Colonic mucosa (tissue), 4 donors: ENCODE results near the gene CD82. TPM values are rescaled to one million over a fixed set of nuclear protein-coding genes. Genes with fewer than 3 reads are reported as not detected.

ENCODE experiments used
- DNase-seq: peaks from one replicate; pipeline ENCODE4 v3.0.0-alpha.2; 2020
- H3K27ac ChIP-seq: fragments of 200-600 bp; one replicate; pipeline ENCODE4 v1.8.0; 2021
- H3K27me3 ChIP-seq: fragments of 200-600 bp; one replicate; pipeline ENCODE4 v1.8.0; 2021
- H3K36me3 ChIP-seq: fragments of 200-600 bp; one replicate; pipeline ENCODE4 v1.8.0; 2021
- H3K4me1 ChIP-seq: fragments of 200-600 bp; one replicate; pipeline ENCODE4 v1.8.0; 2021; ENCODE audit warnings: mild to moderate bottlenecking
- H3K4me3 ChIP-seq: fragments of 200-600 bp; one replicate; pipeline ENCODE4 v1.8.0; 2021
- H3K9ac ChIP-seq, 2 donors: one replicate each; pipeline ENCODE4 v1.7.0; 2013; ENCODE audit warnings: control low read depth in 2 of 2, low read depth in 2 of 2, low read length in 2 of 2
- H3K9me3 ChIP-seq: fragments of 200-600 bp; one replicate; pipeline ENCODE4 v1.8.0; 2021
- intact Hi-C: fragments of 100-400 bp; cut with DNase I; formaldehyde crosslinking; loops from one replicate; pipeline ENCODE4 v1.14.1; 2022
- total RNA-seq, 2 donors: library from RNA; stranded (reverse); fragmentation: NEBNext Ultra II Directional in 1 of 2; extraction: Animal tissue kit (Norgen Biotek cat#: 25700) in 1 of 2; gene quantifications; one replicate each; pipeline ENCODE4 v1.2.1, GENCODE V29; 2021
- TF ChIP-seq, protein P1 (sequence below): fragments of 200-600 bp; IDR thresholded peaks from one replicate; pipeline ENCODE4 v1.8.0; 2022; ENCODE audit warnings: antibody characterized with exemption, mild to moderate bottlenecking
- donor health status: healthy.
- donor health status: DM: no; HTN: no; CAD: no.
- donor health status: DM: no; HTN: no; CAD: no.

The CD82 gene
- total RNA-seq, 2 donors from 2014 or later: 36.2 to 41.6 TPM

DNA sequence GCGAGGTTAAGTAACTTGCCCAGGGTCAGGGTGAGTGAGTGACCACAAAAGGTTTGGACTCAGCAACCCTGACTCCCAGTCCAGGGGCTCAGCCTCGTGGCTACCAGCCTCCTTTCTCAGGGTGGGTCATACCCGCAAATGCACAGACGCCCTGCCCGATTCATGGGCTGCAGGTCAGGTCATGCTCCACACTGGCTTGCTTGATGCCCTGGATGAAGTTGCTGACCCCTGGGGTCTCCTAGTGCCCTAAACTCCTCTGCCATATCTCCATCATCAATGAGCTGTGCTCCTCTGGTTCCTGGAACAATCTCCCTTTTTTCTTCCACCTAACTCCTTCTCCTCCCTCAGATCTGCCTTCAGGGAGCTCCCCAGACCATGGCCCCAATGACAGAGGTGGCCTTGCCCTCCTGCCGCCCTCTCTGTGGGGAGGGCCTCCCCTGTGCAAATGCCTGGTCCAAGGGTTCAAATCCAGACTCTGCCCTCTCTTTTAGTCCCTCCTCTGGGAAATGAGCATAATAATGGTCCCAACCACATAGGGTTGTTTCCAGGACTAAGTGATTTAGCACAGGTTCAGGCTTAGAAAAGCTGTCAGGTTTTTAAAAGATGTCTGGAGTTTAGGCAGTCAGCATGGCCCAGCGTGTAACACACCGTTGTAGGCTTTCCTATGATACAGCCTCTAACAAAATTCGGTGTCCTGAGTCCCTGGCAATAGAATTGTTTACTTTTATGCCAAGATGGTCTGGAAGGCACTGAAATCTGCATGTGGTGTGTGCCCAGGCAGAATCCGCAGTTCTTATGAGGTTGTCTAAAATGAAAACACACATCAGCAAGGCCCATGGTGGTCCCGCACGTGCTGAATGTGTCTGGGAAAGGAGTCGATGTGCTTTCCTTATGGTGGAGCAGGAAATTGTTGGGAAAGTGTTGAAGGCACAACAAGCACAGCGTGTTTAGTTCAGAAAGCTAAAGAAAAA lies 63.6 kb downstream of the CD82 start:
- Histone ChIP-seq H3K9me3 (no peaks in the 10 kb centered on the region), H3K27ac (no peak overlapping the region), H3K4me1 (no peaks in the 10 kb centered on the region), H3K36me3 (no peaks in the 10 kb centered on the region), H3K9ac (no peak overlapping the region), H3K4me3 (no peak overlapping the region), H3K27me3 (no peaks in the 10 kb centered on the region)
- no peak for DNase-seq
- TF ChIP-seq, protein P1, sequence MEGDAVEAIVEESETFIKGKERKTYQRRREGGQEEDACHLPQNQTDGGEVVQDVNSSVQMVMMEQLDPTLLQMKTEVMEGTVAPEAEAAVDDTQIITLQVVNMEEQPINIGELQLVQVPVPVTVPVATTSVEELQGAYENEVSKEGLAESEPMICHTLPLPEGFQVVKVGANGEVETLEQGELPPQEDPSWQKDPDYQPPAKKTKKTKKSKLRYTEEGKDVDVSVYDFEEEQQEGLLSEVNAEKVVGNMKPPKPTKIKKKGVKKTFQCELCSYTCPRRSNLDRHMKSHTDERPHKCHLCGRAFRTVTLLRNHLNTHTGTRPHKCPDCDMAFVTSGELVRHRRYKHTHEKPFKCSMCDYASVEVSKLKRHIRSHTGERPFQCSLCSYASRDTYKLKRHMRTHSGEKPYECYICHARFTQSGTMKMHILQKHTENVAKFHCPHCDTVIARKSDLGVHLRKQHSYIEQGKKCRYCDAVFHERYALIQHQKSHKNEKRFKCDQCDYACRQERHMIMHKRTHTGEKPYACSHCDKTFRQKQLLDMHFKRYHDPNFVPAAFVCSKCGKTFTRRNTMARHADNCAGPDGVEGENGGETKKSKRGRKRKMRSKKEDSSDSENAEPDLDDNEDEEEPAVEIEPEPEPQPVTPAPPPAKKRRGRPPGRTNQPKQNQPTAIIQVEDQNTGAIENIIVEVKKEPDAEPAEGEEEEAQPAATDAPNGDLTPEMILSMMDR: no peak
- intact Hi-C loops: loop anchor here (10.0 kb wide), 1 partner anchor 96 kb away; the partner anchor contains the start of gene TSPAN18

DNA sequence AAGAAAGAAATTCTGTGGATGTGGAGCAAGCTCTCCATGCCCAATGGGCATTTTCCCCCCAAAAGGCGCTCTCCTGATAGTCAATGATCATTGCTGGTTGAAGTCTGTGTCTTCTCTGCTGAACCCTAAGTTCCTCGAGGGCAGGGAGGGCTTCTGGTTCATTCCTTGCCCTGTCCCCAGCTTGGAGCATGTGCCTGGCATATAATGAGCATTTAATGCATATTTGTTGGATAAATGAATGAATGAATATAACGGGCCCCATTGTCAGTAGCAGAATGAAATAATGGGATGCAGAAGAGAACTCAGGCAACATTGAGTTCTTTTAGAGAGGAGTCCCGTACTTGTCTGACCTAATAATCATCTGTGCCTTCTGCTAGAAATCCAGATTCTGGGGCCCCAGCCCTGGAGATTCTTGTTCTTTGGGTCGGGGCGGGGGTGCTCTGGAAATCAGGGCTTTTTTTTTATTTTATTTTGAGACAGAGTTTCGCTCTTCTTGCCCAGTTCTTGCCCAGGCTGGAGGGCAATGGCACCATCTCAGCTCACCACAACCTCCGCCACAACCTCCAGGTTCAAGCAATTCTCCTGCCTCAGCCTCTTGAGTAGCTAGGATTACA lies 64.4 kb downstream of the CD82 start:
- H3K4me3 ChIP-seq: no peak overlapping the region
- H3K4me1 ChIP-seq: no peaks in the 10 kb centered on the region
- no peaks in the 10 kb centered on the region for H3K9me3 ChIP-seq
- DNase-seq: peak; percentile 9
- H3K27me3 ChIP-seq: no peaks in the 10 kb centered on the region
- no peak overlapping the region for H3K9ac ChIP-seq
- no peak overlapping the region for H3K27ac ChIP-seq
- intact Hi-C loops: loop anchor here (10.0 kb wide), 1 partner anchor 95 kb away; the partner anchor contains the start of gene TSPAN18
- TF ChIP-seq, protein P1: no peak
- H3K36me3 ChIP-seq: no peaks in the 10 kb centered on the region

DNA sequence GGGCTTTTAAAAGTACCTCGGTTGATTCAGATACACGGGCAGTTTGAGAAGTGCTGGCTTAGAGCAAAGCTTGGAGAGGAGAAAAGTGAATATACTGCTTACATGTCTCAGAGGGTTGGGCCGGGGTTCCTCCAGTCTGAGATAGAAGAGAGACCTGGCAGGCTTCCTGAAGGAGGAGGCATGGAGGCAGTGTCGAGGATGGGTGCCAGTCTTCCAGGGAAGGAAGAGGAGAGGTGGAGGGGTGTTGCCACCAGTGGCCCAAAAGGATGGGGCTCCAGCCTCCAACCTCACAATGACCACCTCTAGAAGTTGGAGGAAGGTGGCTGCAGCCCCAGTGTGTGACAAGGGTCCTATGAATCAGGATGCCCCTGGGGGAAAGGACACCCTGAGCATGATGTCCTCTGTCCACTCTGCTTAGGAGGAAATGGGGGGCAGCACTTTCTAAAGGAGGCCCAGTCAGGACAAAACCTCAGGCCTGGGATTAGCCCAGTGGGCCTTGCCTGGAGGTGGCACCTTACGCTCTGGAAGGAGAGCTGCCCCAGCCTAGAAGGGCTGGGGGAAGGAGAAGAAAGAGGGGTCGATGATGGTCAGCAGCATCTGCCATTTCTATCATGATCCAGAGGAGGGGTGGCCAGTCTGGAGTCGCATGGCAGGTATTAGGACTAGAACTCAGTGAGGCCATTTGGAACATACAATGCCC lies 65.2 kb downstream of the CD82 start:
- no peak overlapping the region for H3K9ac ChIP-seq
- TF ChIP-seq, protein P1: no peak
- H3K27ac ChIP-seq: no peak overlapping the region
- peak; percentile 10 for DNase-seq
- H3K4me3 ChIP-seq: no peak overlapping the region
- no peaks in the 10 kb centered on the region for H3K4me1 ChIP-seq
- H3K9me3 ChIP-seq: no peaks in the 10 kb centered on the region
- intact Hi-C loops: no loop called here
- no peaks in the 10 kb centered on the region for H3K27me3 ChIP-seq
- H3K36me3 ChIP-seq: no peaks in the 10 kb centered on the region

DNA sequence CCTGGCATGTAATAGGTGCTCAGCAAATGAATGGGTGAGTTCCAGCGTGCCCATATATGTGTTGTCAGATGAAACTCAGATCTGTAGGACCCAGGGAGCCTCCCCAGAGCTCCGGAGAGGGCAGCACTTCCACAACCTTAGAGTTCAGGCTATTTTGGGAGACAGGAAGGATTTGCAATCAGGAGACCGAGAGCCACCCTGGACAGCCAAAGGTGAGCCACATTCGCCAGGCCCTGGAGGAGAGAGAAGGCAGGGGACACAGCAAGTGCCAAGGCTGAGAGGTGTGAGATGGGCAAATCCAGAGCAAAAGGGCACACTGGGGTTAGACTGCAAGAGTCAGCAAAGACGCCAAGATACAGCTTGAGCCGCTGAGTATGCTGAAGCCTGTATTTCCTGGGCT lies 66.4 kb downstream of the CD82 start:
- no peak overlapping the region for H3K27ac ChIP-seq
- TF ChIP-seq, protein P1: no peak
- no peaks in the 10 kb centered on the region for H3K4me1 ChIP-seq
- peak; percentile 11 for DNase-seq
- intact Hi-C loops: no loop called here
- H3K4me3 ChIP-seq: no peak overlapping the region
- no peaks in the 10 kb centered on the region for H3K27me3 ChIP-seq
- H3K36me3 ChIP-seq: no peaks in the 10 kb centered on the region
- no peaks in the 10 kb centered on the region for H3K9me3 ChIP-seq
- no peak overlapping the region for H3K9ac ChIP-seq

DNA sequence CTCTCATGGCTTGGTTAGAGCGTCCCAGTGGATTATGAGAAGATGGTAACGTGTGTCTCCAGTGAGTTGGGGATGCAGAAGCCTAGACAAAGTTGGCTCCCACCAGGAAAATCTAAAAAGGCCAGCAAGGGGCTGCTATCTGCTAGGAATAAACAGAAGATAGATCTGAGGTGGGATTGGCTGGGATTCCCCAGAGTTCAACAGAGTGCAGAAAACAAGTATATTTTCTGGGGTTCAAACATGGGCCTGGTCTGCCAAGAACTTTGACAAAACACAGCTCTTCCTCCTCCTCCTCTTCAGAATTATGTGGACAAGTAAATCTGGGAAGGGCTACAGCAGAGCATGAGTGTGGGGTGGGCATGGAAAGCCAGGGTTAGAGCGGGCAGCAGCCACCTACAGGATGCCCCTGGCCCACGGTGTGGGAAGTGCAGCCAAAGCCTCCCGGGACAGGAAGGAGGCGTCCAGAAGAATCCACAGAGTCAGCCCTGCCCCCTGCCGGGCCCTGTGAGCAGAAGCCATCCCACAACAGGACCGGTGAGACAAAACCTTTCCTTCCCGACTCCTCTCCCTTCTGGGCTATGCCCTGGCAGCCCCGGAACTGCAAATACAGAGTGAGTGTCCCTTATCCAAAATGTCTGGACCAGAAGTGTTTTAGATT lies 67.1 kb downstream of the CD82 start:
- DNase-seq: peak; percentile 31
- no peaks in the 10 kb centered on the region for H3K36me3 ChIP-seq
- TF ChIP-seq, protein P1: peak; percentile 33
- intact Hi-C loops: no loop called here
- no peak overlapping the region for H3K4me3 ChIP-seq
- no peak overlapping the region for H3K27ac ChIP-seq
- H3K4me1 ChIP-seq: no peaks in the 10 kb centered on the region
- no peaks in the 10 kb centered on the region for H3K27me3 ChIP-seq
- no peak overlapping the region for H3K9ac ChIP-seq
- H3K9me3 ChIP-seq: no peaks in the 10 kb centered on the region
